T-helper 2 cell treated with Interferon-gamma antibody and Interleukin-4, amounts not matched to agents 100 ng/mL and 5 ng/mL, for 36 hours (primary cell): ENCODE results near the gene LIPN. TPM values are rescaled to one million over a fixed set of nuclear protein-coding genes. Genes with fewer than 3 reads are reported as not detected.

Experiments
- intact Hi-C: fragments of 100-400 bp; cut with micrococcal nuclease; formaldehyde crosslinking; loops from one replicate; pipeline ENCODE4 v1.15.1; 2023
- total RNA-seq: library from RNA; stranded (reverse); gene quantifications from 2 replicates; pipeline ENCODE4 v1.2.3, GENCODE V29; 2022

The LIPN gene
- total RNA-seq, 1 donor from 2014 or later = not detected

GRCh38 chr10:88820748-88821401, 61.1 kb downstream of the LIPN start:
- intact Hi-C loops = no loop called here

- intact Hi-C loops = loop anchor here (5.0 kb wide), 1 partner anchor 176 kb away; no protein-coding TSS in a partner anchor
These were observed 66.6 kb downstream of the LIPN start for GRCh38 chr10:88826388-88826787.

- intact Hi-C loops = loop anchor here (5.0 kb wide), 1 partner anchor 175 kb away; no protein-coding TSS in a partner anchor
These were observed 67.9 kb downstream of the LIPN start for GRCh38 chr10:88827671-88828070.

- intact Hi-C loops = loop anchor here (5.0 kb wide), 1 partner anchor 174 kb away; no protein-coding TSS in a partner anchor
These were observed 68.5 kb downstream of the LIPN start for GRCh38 chr10:88828310-88828709.

Other genes with a start within 250 kb of the LIPN start
- 1.2 and 3.1 TPM in 2 replicates for gene RNLS, start 176.7 kb upstream of the LIPN start, total RNA-seq
- gene LIPJ, start 173.3 kb upstream of the LIPN start, total RNA-seq = 0.18 TPM in 1 of 2 replicates, not detected in the other
- not detected in 2 replicates for gene LIPF, start 95.6 kb upstream of the LIPN start, total RNA-seq
- not detected in 2 replicates for gene LIPK, start 53.8 kb upstream of the LIPN start, total RNA-seq
- not detected in 2 replicates for gene LIPM, start 42.7 kb downstream of the LIPN start, total RNA-seq
- gene ANKRD22, start 91.8 kb downstream of the LIPN start, total RNA-seq = 0.16 TPM in 1 of 2 replicates, not detected in the other
- 39.4 and 39.5 TPM in 2 replicates for gene STAMBPL1, start 120.2 kb downstream of the LIPN start, total RNA-seq
- gene ACTA2, start 192.8 kb downstream of the LIPN start, total RNA-seq = 9.3 and 10.6 TPM in 2 replicates
- gene FAS, start 230.8 kb downstream of the LIPN start, total RNA-seq = 48.6 and 50.8 TPM in 2 replicates